Astrocyte (in vitro differentiated cells and primary cell): ENCODE data around the gene CARS1.

Experiments used
- CTCF ChIP-seq: IDR thresholded peaks from 2 replicates; pipeline ENCODE4 v1.5.1; 2011; ENCODE audit warnings: low read depth, mild to moderate bottlenecking, inconsistent platforms, low read length, moderate library complexity; ENCODE audit not compliant: insufficient read depth
- EZH2 ChIP-seq: IDR thresholded peaks from 2 replicates; pipeline ENCODE4 v1.6.1; 2012; ENCODE audit warnings: mild to moderate bottlenecking, low read length, inconsistent platforms; ENCODE audit not compliant: insufficient read depth

GRCh38 chr11:3035333-3035732 lies 21.9 kb downstream of the CARS1 start:
- TF ChIP-seq CTCF (no peak), EZH2 (no peak)
